ENCODE results near the gene SNX14.

Gene SNX14

GRCh38 chr6:85461798-85462170 is 131.9 kb downstream of the SNX14 start:
- no peak for DNase-seq

- no peak for DNase-seq
Measured at GRCh38 chr6:85460921-85461797, 132.5 kb downstream of the SNX14 start.

- no peak for DNase-seq
Measured at GRCh38 chr6:85460154-85460920, 133.3 kb downstream of the SNX14 start.

- no peak for DNase-seq
Measured at GRCh38 chr6:85459224-85459901, 134.3 kb downstream of the SNX14 start.

- DNase-seq, result no peak
Measured at GRCh38 chr6:85458782-85459181, 134.9 kb downstream of the SNX14 start.

GRCh38 chr6:85458184-85458583 is 135.5 kb downstream of the SNX14 start:
- no peak for DNase-seq

GRCh38 chr6:85456782-85457181 is 136.9 kb downstream of the SNX14 start:
- DNase-seq, result no peak

Measured in NCI-H82 (cell line).